Measurements from ENCODE around the gene ARL8A. TPM values are rescaled to one million over a fixed set of nuclear protein-coding genes. Genes with fewer than 3 reads are reported as not detected.

The ARL8A gene
- total RNA-seq, 1 experiment from 2014 or later, result 45.6 TPM

DNA sequence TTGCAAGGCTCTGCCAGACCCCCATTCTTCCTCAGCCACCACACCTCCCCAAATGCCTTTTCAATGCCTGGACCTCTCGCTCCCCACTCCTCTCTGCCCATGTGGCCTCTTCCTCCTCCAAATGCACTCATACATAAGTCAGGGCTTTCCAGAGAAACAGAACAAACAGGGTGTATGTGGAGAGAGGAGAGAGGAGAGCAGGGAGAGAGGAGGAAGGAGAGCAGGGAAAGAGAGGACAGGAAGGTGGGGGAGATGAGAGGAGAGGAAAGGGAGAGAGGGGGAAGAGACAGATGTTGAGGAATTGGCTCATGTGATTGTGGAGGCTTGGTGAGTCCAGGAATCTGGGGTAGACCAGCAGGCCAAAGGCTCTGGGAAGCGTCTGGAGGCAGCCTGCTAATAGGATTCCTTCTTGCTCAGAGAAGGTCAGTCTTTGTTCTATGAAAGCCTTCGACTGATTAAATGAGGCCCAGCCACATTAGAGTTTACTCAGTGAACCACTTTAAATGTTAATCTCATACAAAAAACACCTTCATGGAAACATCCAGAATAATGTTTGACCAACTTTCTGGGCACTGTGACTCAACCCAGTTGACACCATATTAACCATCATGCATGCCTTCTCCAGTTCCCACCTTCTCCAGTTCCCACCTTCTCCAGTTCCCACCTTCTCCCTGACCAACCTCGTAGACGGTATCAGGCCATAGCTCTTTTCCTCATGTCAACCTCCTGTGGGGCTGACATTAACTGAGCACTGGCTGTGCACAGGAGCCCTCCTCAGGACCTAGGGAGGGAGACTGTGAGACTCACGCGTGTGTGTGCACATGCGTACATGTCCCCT, 37.7 kb upstream of the ARL8A start:
- H4K20me1 ChIP-seq (ENCODE audit: insufficient read depth), result no peaks in the 10 kb centered on the region
- peaks cover 0 to 11% of the 10 kb centered on the region in 2 experiments; a peak in 3 of 4 replicates for H3K4me1 ChIP-seq (ENCODE audit: control insufficient read depth in 1 of 2, insufficient read depth in 2 of 2, low read length in 2 of 2)
- no peaks in the 10 kb centered on the region for H3K27me3 ChIP-seq (ENCODE audit: insufficient read depth, low read length)
- no peak for DNase-seq (ENCODE audit: low read depth, low spot score)
- POLR2A ChIA-PET, result no interaction called here
- no peak overlapping the region for H3K27ac ChIP-seq (ENCODE audit: low read depth, low read length)
- H3K9me3 ChIP-seq (ENCODE audit: control insufficient read depth in 1 of 2, insufficient read depth in 1 of 2, low read depth in 1 of 2, low read length in 2 of 2), result no peaks in the 10 kb centered on the region
- H3K9ac ChIP-seq (ENCODE audit: low read length), result no peak overlapping the region
- no peak overlapping the region for H3K4me3 ChIP-seq (replicated peaks in 1 of 2; ENCODE audit: low read depth in 1 of 2, low read length in 2 of 2)
- H3K36me3 ChIP-seq (ENCODE audit: control insufficient read depth in 1 of 2, insufficient read depth in 2 of 2, low read length in 2 of 2), result no peaks in the 10 kb centered on the region
- intact Hi-C loops (cut with micrococcal nuclease), result loop anchor here (10.0 kb wide), 1 partner anchor 443 kb away; no protein-coding TSS in a partner anchor
- no peak for ATAC-seq
- H3K79me2 ChIP-seq (ENCODE audit: insufficient read depth, low read length), result no peaks in the 10 kb centered on the region
- no peak overlapping the region for H3K4me2 ChIP-seq (ENCODE audit: low read length)
- BruUV-seq (replicated peaks), result no TSS peak
- H2AFZ ChIP-seq (ENCODE audit: low read depth, low read length, poor library complexity, severe bottlenecking), result no peak overlapping the region
- CTCF ChIA-PET, result interaction anchor here (0.8 to 1.6 kb wide), 3 partner anchors 27 to 162 kb away, joined by 3 to 5 read pairs (median 3); no protein-coding TSS in a partner anchor
- no peaks in the 10 kb centered on the region for H3K9me2 ChIP-seq (ENCODE audit: insufficient read depth)
- RAD21 ChIA-PET (ENCODE audit: low non-redundant PET in 1 of 2, low total read pairs in 2 of 2, uncharacterized antibody in 2 of 2, unreplicated experiment in 2 of 2), result no interaction called here
- no peak for TF ChIP-seq RAD21 (IDR thresholded peaks at IDR 0.05; ENCODE audit: low read depth)
- no peak for TF ChIP-seq YY1 (IDR thresholded peaks at IDR 0.05; ENCODE audit: extremely low read depth, insufficient replicate concordance, low read depth, low read length)
- no peak for TF ChIP-seq POLR2A (IDR thresholded peaks at IDR 0.05; ENCODE audit: borderline replicate concordance, extremely low read depth, insufficient read depth, insufficient read length)
- TF ChIP-seq SRF (IDR thresholded peaks at IDR 0.05; ENCODE audit: low read depth), result no peak
- TF ChIP-seq, protein P1, sequence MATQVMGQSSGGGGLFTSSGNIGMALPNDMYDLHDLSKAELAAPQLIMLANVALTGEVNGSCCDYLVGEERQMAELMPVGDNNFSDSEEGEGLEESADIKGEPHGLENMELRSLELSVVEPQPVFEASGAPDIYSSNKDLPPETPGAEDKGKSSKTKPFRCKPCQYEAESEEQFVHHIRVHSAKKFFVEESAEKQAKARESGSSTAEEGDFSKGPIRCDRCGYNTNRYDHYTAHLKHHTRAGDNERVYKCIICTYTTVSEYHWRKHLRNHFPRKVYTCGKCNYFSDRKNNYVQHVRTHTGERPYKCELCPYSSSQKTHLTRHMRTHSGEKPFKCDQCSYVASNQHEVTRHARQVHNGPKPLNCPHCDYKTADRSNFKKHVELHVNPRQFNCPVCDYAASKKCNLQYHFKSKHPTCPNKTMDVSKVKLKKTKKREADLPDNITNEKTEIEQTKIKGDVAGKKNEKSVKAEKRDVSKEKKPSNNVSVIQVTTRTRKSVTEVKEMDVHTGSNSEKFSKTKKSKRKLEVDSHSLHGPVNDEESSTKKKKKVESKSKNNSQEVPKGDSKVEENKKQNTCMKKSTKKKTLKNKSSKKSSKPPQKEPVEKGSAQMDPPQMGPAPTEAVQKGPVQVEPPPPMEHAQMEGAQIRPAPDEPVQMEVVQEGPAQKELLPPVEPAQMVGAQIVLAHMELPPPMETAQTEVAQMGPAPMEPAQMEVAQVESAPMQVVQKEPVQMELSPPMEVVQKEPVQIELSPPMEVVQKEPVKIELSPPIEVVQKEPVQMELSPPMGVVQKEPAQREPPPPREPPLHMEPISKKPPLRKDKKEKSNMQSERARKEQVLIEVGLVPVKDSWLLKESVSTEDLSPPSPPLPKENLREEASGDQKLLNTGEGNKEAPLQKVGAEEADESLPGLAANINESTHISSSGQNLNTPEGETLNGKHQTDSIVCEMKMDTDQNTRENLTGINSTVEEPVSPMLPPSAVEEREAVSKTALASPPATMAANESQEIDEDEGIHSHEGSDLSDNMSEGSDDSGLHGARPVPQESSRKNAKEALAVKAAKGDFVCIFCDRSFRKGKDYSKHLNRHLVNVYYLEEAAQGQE (IDR thresholded peaks at IDR 0.05; ENCODE audit: low read depth), result no peak
- no peak for TF ChIP-seq JUND (IDR thresholded peaks at IDR 0.05)
- TF ChIP-seq SIN3A (IDR thresholded peaks at IDR 0.05; ENCODE audit: low read depth), result no peak
- TF ChIP-seq ZFX (IDR thresholded peaks at IDR 0.05), result no peak
- no peak for TF ChIP-seq POLR2AphosphoS5 (IDR thresholded peaks at IDR 0.05; ENCODE audit: low read depth, low read length)
- TF ChIP-seq, protein P2, sequence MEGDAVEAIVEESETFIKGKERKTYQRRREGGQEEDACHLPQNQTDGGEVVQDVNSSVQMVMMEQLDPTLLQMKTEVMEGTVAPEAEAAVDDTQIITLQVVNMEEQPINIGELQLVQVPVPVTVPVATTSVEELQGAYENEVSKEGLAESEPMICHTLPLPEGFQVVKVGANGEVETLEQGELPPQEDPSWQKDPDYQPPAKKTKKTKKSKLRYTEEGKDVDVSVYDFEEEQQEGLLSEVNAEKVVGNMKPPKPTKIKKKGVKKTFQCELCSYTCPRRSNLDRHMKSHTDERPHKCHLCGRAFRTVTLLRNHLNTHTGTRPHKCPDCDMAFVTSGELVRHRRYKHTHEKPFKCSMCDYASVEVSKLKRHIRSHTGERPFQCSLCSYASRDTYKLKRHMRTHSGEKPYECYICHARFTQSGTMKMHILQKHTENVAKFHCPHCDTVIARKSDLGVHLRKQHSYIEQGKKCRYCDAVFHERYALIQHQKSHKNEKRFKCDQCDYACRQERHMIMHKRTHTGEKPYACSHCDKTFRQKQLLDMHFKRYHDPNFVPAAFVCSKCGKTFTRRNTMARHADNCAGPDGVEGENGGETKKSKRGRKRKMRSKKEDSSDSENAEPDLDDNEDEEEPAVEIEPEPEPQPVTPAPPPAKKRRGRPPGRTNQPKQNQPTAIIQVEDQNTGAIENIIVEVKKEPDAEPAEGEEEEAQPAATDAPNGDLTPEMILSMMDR (IDR thresholded peaks at IDR 0.05 in 2 of 3, conservative IDR thresholded peaks at IDR 0.05 in 1 of 3; ENCODE audit: borderline replicate concordance in 1 of 3, insufficient read depth in 1 of 3, low read depth in 2 of 3, low read length in 2 of 3), result no peak
- TF ChIP-seq CEBPB (IDR thresholded peaks at IDR 0.05; ENCODE audit: low read depth), result no peak
- no peak for TF ChIP-seq EZH2 (IDR thresholded peaks at IDR 0.05)
- TF ChIP-seq ZNF274 (IDR thresholded peaks at IDR 0.05; ENCODE audit: low read depth, low read length), result no peak
- TF ChIP-seq, protein P3, sequence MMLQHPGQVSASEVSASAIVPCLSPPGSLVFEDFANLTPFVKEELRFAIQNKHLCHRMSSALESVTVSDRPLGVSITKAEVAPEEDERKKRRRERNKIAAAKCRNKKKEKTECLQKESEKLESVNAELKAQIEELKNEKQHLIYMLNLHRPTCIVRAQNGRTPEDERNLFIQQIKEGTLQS (IDR thresholded peaks at IDR 0.05), result no peak
- TF ChIP-seq, protein P4, sequence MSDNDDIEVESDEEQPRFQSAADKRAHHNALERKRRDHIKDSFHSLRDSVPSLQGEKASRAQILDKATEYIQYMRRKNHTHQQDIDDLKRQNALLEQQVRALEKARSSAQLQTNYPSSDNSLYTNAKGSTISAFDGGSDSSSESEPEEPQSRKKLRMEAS (IDR thresholded peaks at IDR 0.05), result no peak
- TF ChIP-seq TCF7L2 (IDR thresholded peaks at IDR 0.05; ENCODE audit: borderline replicate concordance, extremely low read depth, insufficient read depth, insufficient read length), result no peak
- TF ChIP-seq EZH2phosphoT487 (IDR thresholded peaks at IDR 0.05; ENCODE audit: borderline replicate concordance), result no peak
- no peak for TF ChIP-seq ELF1 (IDR thresholded peaks at IDR 0.05; ENCODE audit: borderline replicate concordance, low read depth)
- no peak for TF ChIP-seq EGR1 (IDR thresholded peaks at IDR 0.05; ENCODE audit: low read depth)
